DMS114 treated with DMSO at 0.1 percent for 48 hours (cell line): ENCODE data around the gene WDR54.
"Not testable (repeated sequence)": the region's sequence is repeated elsewhere in the genome, so short reads cannot be mapped to it uniquely, and the experiment has no call there.

Source experiments
- DNase-seq: peaks from one replicate; lab custom pipeline; 2025; ENCODE audit not compliant: unreplicated experiment; lab: John Stamatoyannopoulos, UW

Gene WDR54

GRCh38 chr2:74401891-74402290 lies 19.6 kb upstream of the WDR54 start:
- no peak for DNase-seq

DNA sequence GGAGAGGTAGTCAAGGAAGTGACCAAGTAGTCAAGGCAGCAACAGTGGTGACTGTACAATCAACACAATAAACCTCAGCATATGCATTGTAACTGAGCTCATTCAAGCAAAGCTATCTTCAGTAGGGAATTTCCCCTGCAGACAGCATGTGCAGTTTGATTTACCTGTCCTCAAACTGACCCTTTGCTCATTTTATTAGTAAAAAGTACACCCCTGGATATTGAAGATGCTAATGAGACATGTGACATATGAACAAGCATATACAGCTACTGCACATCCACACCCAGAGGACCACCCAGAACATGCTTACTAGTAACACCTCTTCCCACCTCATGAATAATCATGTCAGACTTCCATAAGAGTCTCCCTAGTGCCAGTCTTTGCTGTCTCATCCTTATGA lies 15.5 kb upstream of the WDR54 start:
- DNase-seq = no peak

- DNase-seq = no peak
These were observed 13.8 kb upstream of the WDR54 start for GRCh38 chr2:74407682-74408081.

- no peak for DNase-seq
These were observed 8.4 kb upstream of the WDR54 start for GRCh38 chr2:74413001-74413698.

DNA sequence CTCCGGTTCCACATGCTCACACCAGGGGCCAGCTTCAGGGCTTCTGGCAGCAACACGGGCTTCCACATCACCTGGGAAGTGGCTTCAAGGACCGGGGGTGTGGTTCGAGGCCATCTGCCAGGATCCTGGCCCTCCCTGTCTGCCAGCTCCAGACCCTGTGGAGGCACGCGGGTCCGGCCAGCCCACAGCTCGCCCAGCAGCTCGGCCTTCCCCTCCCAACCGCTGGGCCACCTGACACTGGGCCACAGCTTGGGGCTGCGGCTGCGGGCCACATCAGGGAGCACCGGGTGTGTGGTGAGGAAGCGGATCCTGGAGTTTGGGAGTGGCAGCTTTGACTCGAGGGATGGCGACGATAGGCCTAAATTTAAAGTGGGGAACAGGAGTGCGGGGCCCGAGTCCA lies 7.1 kb upstream of the WDR54 start:
- DNase-seq = no peak

GRCh38 chr2:74414881-74415761 lies 6.4 kb upstream of the WDR54 start:
- no peak for DNase-seq

DNA sequence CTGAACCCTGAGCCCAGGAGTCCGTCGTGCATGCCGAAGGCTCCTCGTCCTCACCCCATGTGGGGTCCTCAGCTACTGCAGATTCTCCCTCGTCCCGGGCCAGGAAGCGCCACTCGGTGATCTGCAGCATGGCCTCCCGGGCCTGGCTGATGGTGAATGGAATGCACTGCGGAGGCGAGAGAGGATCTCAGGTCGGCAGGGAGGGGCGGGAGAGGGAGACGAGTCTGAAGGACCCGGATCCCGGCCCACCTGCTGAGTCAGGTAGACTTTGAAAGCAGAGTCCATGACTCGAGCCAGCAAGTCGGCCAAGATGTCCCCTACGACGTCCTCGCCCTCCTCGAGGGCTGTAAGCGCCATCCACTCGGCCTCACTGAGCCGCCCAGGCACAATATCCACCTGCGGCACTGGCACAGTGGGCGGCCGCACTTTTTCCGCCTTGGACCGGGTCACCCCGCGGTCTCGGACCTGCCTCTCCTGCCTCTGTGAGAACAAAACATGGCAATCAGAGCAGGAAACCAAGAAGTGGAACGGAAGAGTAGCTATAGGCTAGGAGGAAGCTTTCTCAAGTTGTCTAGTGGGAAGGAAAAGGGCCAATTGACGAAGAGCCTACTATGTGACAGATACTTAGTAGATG lies 5.7 kb upstream of the WDR54 start:
- no peak for DNase-seq

- no peak for DNase-seq
These were observed 4.8 kb upstream of the WDR54 start for GRCh38 chr2:74416778-74417177.

- DNase-seq = no peak
These were observed 4.3 kb upstream of the WDR54 start for GRCh38 chr2:74417197-74417596.

DNA sequence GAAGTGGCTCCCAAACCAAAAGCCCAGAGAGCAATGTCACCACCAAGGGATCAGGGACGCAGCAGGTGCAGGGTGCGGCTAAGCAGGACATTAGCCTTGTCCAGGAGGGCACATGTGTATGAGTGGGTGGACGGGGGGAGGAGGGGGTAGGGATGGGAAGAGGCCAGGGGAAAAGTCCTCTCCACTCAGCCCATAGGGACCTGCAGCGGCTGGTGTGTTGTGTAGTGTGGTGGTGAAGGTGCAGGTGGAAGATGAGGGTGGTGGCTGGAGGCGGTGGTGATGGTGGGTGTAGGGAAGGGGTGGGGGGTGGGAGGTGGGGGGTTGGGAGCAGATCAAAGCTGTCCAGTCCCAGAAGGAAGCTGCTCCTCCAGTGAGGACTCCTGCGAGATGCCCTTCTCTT lies 3.8 kb upstream of the WDR54 start:
- no peak for DNase-seq

GRCh38 chr2:74418312-74418711 lies 3.2 kb upstream of the WDR54 start:
- no peak for DNase-seq

DNA sequence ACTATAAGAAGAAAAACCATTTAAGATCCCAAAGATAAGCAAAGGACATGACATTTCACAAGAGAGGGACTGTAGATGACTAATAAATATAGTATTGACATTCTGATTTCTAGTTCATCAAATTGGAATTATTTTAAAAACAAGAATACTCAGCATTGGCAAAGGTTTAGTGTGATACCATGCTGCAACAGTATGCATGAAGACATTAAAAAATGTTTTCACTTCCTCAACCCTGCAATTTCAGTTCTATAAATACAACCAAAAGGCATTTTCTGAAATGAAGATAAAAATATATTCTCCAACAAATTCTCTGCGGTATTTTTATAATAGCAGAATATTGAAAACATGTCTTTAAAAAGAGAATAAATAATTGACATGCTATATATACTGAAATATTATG lies 2.2 kb upstream of the WDR54 start:
- no peak for DNase-seq

- DNase-seq = no peak
These were observed 1.5 kb upstream of the WDR54 start for GRCh38 chr2:74420006-74420405.

- not testable (repeated sequence) for DNase-seq
These were observed 957 bp upstream of the WDR54 start for GRCh38 chr2:74420443-74421103.

GRCh38 chr2:74423231-74424095 lies 1.9 kb downstream of the WDR54 start:
- no peak for DNase-seq

- no peak for DNase-seq
These were observed 2.8 kb downstream of the WDR54 start for GRCh38 chr2:74424139-74424992.

GRCh38 chr2:74424995-74425406 lies 3.5 kb downstream of the WDR54 start:
- DNase-seq = no peak

DNA sequence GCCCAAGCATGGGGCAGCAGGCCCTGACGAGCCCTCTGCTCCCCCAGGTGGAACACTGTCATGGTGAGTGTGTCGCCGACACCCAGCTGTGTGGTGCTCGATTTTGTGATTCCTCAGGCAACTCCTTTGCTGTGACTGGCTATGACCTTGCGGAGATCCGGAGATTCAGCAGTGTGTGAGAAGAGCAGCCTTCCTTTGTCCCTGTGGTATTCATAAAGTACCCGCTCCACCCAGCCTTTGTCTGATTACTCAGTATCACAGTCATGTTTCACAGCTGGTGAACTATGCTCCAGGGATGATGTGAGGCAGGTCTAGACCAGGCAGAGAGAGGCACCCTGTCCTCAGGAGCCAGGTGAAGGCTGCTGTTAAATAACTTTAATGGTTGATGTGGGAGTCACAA lies 4.0 kb downstream of the WDR54 start:
- no peak for DNase-seq

GRCh38 chr2:74426181-74426758 lies 4.7 kb downstream of the WDR54 start:
- no peak for DNase-seq
